Upper lobe of left lung (tissue), 6 donors: ENCODE measurements around the gene GPR26. TPM values are rescaled to one million over a fixed set of nuclear protein-coding genes. Genes with fewer than 3 reads are reported as not detected.

ENCODE experiments used
- ATAC-seq, 2 donors: fragments of 200-7000 bp; cut with Tn5 transposase; one replicate each; pipeline ENCODE4 v1.9.1; 2022; ENCODE audit warnings: mild to moderate bottlenecking in 2 of 2, moderate library complexity in 2 of 2; ENCODE audit not compliant: low FRiP score in 2 of 2
- DNase-seq, 2 donors: peaks; one replicate each; pipeline ENCODE4 v3.0.0-alpha.2; 2019 to 2020
- H3K27ac ChIP-seq, 4 donors: fragments of 200-600 bp; sonication (generic); one replicate each; pipeline ENCODE4 v1.5.1; 2016 to 2019
- H3K27me3 ChIP-seq, 4 donors: fragments of 200-600 bp; sonication (generic); one replicate each; pipeline ENCODE4 v1.5.1; 2017 to 2019
- H3K36me3 ChIP-seq, 4 donors: fragments of 200-600 bp; sonication (generic); one replicate each; pipeline ENCODE4 v1.5.1; 2016 to 2019
- H3K4me1 ChIP-seq, 4 donors: fragments of 200-600 bp; sonication (generic); one replicate each; pipeline ENCODE4 v1.5.1; 2018 to 2019
- H3K4me3 ChIP-seq, 4 donors: fragments of 200-600 bp; sonication (generic); one replicate each; pipeline ENCODE4 v1.5.1; 2017 to 2019; ENCODE audit warnings: mild to moderate bottlenecking in 2 of 4, moderate library complexity in 1 of 4
- H3K9me3 ChIP-seq, 4 donors: fragments of 200-600 bp; sonication (generic); one replicate each; pipeline ENCODE4 v1.5.1; 2018 to 2019
- EP300 ChIP-seq, 4 donors: sonication (generic); formaldehyde crosslinking; IDR thresholded peaks; one replicate each; pipeline ENCODE4 v1.5.1; 2017; ENCODE audit warnings: antibody characterized with exemption in 4 of 4, control low read depth in 2 of 4
- POLR2A ChIP-seq, 4 donors: fragments of 450-650 bp; IDR thresholded peaks; one replicate each; pipeline ENCODE4 v1.5.1; 2016 to 2017; ENCODE audit warnings: antibody characterized with exemption in 4 of 4, mild to moderate bottlenecking in 2 of 4
- POLR2AphosphoS5 ChIP-seq, 2 donors: sonication (generic); formaldehyde crosslinking; IDR thresholded peaks; one replicate each; pipeline ENCODE4 v1.5.1; 2017; ENCODE audit warnings: antibody characterized with exemption in 2 of 2
- WGBS, 2 donors: methylation state at CpG; one replicate each; pipeline ENCODE4 v1.1.5; 2017 to 2018; 5-methylcytosine and 5-hydroxymethylcytosine counted together
- total RNA-seq, 6 donors: library from RNA; depleted of rRNA in 4 of 6; stranded (reverse); fragments of >200 nt in 4 of 6; gene quantifications; one replicate each; pipeline versions ENCODE4 v1.1.0 to v1.2.1, GENCODE V29; 2016 to 2021
- TF ChIP-seq, protein P1 (sequence below), 6 experiments: fragments of 450-650 bp in 4 of 6; fragments of 200-600 bp in 2 of 6; sonication (generic) in 2 of 6; IDR thresholded peaks; one replicate each; pipeline ENCODE4 v1.5.1; 2016 to 2019; ENCODE audit warnings: antibody characterized with exemption in 6 of 6
- donor health status: DM: no; HTN: no; CAD: no; lungs with moderate emphysema.
- donor health status: DM: no; HTN: yes; CAD: no; lungs with severe emphysema.

Gene GPR26
- total RNA-seq, 6 donors from 2014 or later: not detected

- 59 to 77% methylated on average over 10 of the region's 10 CpGs for WGBS, 2 donors
Observed at GRCh38 chr10:123742751-123743440, 76.7 kb downstream of the GPR26 start.

DNA sequence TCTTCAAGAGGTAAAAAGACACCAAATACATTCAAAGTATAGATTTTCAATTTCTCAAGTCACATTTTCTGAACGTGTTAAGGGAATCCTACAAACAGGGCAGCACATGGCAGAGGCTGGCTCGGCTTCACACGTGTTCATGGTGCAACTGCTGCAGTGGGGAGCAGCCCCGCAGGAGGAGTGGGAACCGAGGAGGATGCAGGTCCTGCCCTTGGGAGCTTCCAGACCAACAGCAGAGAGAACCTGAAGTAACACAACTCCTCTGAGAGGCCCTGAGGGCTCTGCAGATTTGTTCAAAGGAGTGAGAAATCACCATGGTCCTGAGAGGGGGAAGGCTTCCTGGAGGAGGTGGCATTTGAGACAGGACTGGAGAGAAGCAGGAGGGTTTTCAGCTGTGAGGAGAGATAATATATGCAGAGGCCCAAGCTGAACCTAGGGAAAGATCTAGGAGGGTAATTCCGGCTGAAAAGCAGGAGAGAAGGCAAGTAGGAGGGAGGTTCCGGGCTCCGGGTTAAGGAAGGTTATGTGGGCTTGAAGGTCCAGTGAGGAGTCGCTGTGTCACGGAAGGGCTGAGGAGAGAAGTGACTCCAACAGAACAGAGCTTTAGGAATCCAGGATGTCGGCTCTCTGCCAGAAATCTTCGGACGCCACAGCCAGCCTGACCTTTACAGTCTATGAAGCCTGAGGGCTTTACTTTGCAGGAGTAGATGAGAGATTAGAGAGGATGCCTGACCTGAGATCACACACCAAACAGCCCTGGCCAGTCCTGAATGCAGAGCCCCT is 77.5 kb downstream of the GPR26 start:
- H3K27ac ChIP-seq: no peak overlapping the region
- peak in 1 of 2 donors; percentile 13 for ATAC-seq
- no peak for DNase-seq
- TF ChIP-seq EP300 (IDR thresholded peaks at IDR 0.05): no peak
- TF ChIP-seq, protein P1, sequence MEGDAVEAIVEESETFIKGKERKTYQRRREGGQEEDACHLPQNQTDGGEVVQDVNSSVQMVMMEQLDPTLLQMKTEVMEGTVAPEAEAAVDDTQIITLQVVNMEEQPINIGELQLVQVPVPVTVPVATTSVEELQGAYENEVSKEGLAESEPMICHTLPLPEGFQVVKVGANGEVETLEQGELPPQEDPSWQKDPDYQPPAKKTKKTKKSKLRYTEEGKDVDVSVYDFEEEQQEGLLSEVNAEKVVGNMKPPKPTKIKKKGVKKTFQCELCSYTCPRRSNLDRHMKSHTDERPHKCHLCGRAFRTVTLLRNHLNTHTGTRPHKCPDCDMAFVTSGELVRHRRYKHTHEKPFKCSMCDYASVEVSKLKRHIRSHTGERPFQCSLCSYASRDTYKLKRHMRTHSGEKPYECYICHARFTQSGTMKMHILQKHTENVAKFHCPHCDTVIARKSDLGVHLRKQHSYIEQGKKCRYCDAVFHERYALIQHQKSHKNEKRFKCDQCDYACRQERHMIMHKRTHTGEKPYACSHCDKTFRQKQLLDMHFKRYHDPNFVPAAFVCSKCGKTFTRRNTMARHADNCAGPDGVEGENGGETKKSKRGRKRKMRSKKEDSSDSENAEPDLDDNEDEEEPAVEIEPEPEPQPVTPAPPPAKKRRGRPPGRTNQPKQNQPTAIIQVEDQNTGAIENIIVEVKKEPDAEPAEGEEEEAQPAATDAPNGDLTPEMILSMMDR (IDR thresholded peaks at IDR 0.05): no peak
- no peak for TF ChIP-seq POLR2AphosphoS5 (IDR thresholded peaks at IDR 0.05)
- TF ChIP-seq POLR2A (IDR thresholded peaks at IDR 0.05): no peak
- H3K9me3 ChIP-seq: no peaks in the 10 kb centered on the region
- no peaks in the 10 kb centered on the region for H3K4me1 ChIP-seq
- peaks cover 0 to 5% (median 0%) of the 10 kb centered on the region in 4 donors for H3K27me3 ChIP-seq
- no peak overlapping the region for H3K4me3 ChIP-seq
- 50 to 62% methylated on average over 13 of the region's 13 CpGs for WGBS, 2 donors
- H3K36me3 ChIP-seq: no peaks in the 10 kb centered on the region

More at GRCh38 chr10:123742751-123743440, 76.7 kb downstream of the GPR26 start:
- Histone ChIP-seq H3K4me1 (no peaks in the 10 kb centered on the region), H3K36me3 (no peaks in the 10 kb centered on the region), H3K4me3 (no peak overlapping the region), H3K9me3 (no peaks in the 10 kb centered on the region), H3K27me3 (peaks cover 0 to 5% (median 0%) of the 10 kb centered on the region in 4 donors), H3K27ac (no peak overlapping the region)
- ATAC-seq (no peak), DNase-seq (no peak)
- no peak for TF ChIP-seq POLR2A (IDR thresholded peaks at IDR 0.05)
- TF ChIP-seq EP300 (IDR thresholded peaks at IDR 0.05): no peak

GRCh38 chr10:123744224-123744536 is 78.0 kb downstream of the GPR26 start:
- ATAC-seq (no peak), DNase-seq (no peak)
- no peak for TF ChIP-seq POLR2AphosphoS5 (IDR thresholded peaks at IDR 0.05)
- TF ChIP-seq, protein P1 (IDR thresholded peaks at IDR 0.05): no peak
- TF ChIP-seq EP300 (IDR thresholded peaks at IDR 0.05): no peak
- no peak for TF ChIP-seq POLR2A (IDR thresholded peaks at IDR 0.05)
- no peak overlapping the region for H3K27ac ChIP-seq
- 71 to 82% methylated on average over 5 to 6 of the region's 6 CpGs for WGBS, 2 donors
- H3K4me3 ChIP-seq: no peak overlapping the region
- H3K9me3 ChIP-seq: no peaks in the 10 kb centered on the region
- H3K27me3 ChIP-seq: peaks cover 0 to 5% (median 0%) of the 10 kb centered on the region in 4 donors
- H3K36me3 ChIP-seq: no peaks in the 10 kb centered on the region
- H3K4me1 ChIP-seq: no peaks in the 10 kb centered on the region

Other genes starting within 250 kb of the GPR26 start
- 10 to 100 TPM in 1 of 6 donors, 1 to 10 TPM in 4, under 1 TPM in 1; 0.61 to 10.2 (median 3.1) TPM for gene CPXM2, start 225.5 kb downstream of the GPR26 start, total RNA-seq